NCI-H187 treated with DMSO at 0.1 percent for 48 hours (cell line): Measurements from ENCODE around the gene GSG1L2.

Experiments
- DNase-seq: peaks from one replicate; lab custom pipeline; 2025; lab: John Stamatoyannopoulos, UW

The GSG1L2 gene

GRCh38 chr17:9824797-9825338, 3.0 kb upstream of the GSG1L2 start:
- DNase-seq = no peak

- no peak for DNase-seq
Measured at GRCh38 chr17:9824094-9824493, 2.2 kb upstream of the GSG1L2 start.

- no peak for DNase-seq
Measured at GRCh38 chr17:9820448-9820847, 1.4 kb downstream of the GSG1L2 start.

- DNase-seq = no peak
Measured at GRCh38 chr17:9818760-9819159, 3.1 kb downstream of the GSG1L2 start.

- no peak for DNase-seq
Measured at GRCh38 chr17:9817086-9817485, 4.8 kb downstream of the GSG1L2 start.

- no peak for DNase-seq
Measured at GRCh38 chr17:9816472-9816871, 5.4 kb downstream of the GSG1L2 start.

GRCh38 chr17:9814337-9814945, 7.4 kb downstream of the GSG1L2 start:
- no peak for DNase-seq

GRCh38 chr17:9813166-9813565, 8.7 kb downstream of the GSG1L2 start:
- no peak for DNase-seq

GRCh38 chr17:9811537-9811936, 10.3 kb downstream of the GSG1L2 start:
- no peak for DNase-seq

- DNase-seq = no peak
Measured at GRCh38 chr17:9811086-9811485, 10.8 kb downstream of the GSG1L2 start.

- DNase-seq = no peak
Measured at GRCh38 chr17:9810100-9810949, 11.6 kb downstream of the GSG1L2 start.

- DNase-seq = no peak
Measured at GRCh38 chr17:9809409-9809808, 12.5 kb downstream of the GSG1L2 start.

GRCh38 chr17:9806699-9807098, 15.2 kb downstream of the GSG1L2 start:
- DNase-seq = no peak

GRCh38 chr17:9805769-9806168, 16.1 kb downstream of the GSG1L2 start:
- no peak for DNase-seq

- no peak for DNase-seq
Measured at GRCh38 chr17:9802697-9803096, 19.2 kb downstream of the GSG1L2 start.

- DNase-seq = no peak
Measured at GRCh38 chr17:9802294-9802693, 19.6 kb downstream of the GSG1L2 start.

- DNase-seq = no peak
Measured at GRCh38 chr17:9801505-9801904, 20.4 kb downstream of the GSG1L2 start.

- DNase-seq = no peak
Measured at GRCh38 chr17:9798724-9799123, 23.2 kb downstream of the GSG1L2 start.

GRCh38 chr17:9798008-9798407, 23.9 kb downstream of the GSG1L2 start:
- DNase-seq = no peak

GRCh38 chr17:9792181-9792840, 29.6 kb downstream of the GSG1L2 start:
- no peak for DNase-seq

GRCh38 chr17:9790889-9791876, 30.7 kb downstream of the GSG1L2 start, which contains the start of gene DHRS7C:
Gene DHRS7C (minus strand): TSS chr17:9791592. CDS start chr17:9791284, 308 bp downstream.
- no peak for DNase-seq
